H9 (cell line): Measurements from ENCODE around the gene EPO. TPM values are rescaled to one million over a fixed set of nuclear protein-coding genes. Genes with fewer than 3 reads are reported as not detected.

Experiments used
- DNase-seq: peaks from one replicate; pipeline ENCODE4 v3.0.0-alpha.2; 2017
- H2AFZ ChIP-seq: one replicate; pipeline ENCODE4 v1.6.1; 2013; ENCODE audit warnings: mild to moderate bottlenecking, low read length, control low read depth, moderate library complexity
- H2AK5ac ChIP-seq: 2 replicates; pipeline ENCODE4 v1.6.1; 2013; ENCODE audit warnings: low read length, control low read depth, mixed read lengths; ENCODE audit not compliant: insufficient read length
- H2BK120ac ChIP-seq: one replicate; pipeline ENCODE4 v1.6.1; 2013; ENCODE audit warnings: low read depth, mild to moderate bottlenecking, low read length, control low read depth, inconsistent platforms; ENCODE audit not compliant: poor library complexity, severe bottlenecking
- H2BK12ac ChIP-seq: 2 replicates; pipeline ENCODE4 v1.6.1; 2013; ENCODE audit warnings: low read length, control low read depth, mixed read lengths, low read depth; ENCODE audit not compliant: insufficient read length
- H2BK15ac ChIP-seq: 2 replicates; pipeline ENCODE4 v1.6.1; 2013; ENCODE audit warnings: low read depth, low read length, control low read depth
- H2BK20ac ChIP-seq: one replicate; pipeline ENCODE4 v1.6.1; 2013; ENCODE audit warnings: low read depth, mild to moderate bottlenecking, low read length, control low read depth, inconsistent platforms; ENCODE audit not compliant: poor library complexity, severe bottlenecking
- H2BK5ac ChIP-seq: 2 replicates; pipeline ENCODE4 v1.6.1; 2013; ENCODE audit warnings: low read length, control low read depth, mixed read lengths; ENCODE audit not compliant: insufficient read length
- H3K14ac ChIP-seq: 2 replicates; pipeline ENCODE4 v1.6.1; 2013; ENCODE audit warnings: low read length, control low read depth; ENCODE audit not compliant: insufficient read depth
- H3K18ac ChIP-seq: 2 replicates; pipeline ENCODE4 v1.6.1; 2013; ENCODE audit warnings: low read depth, mild to moderate bottlenecking, mixed read lengths, low read length, control low read depth; ENCODE audit not compliant: insufficient read length
- H3K23ac ChIP-seq: 2 replicates; pipeline ENCODE4 v1.6.1; 2013; ENCODE audit warnings: low read length, control low read depth, mixed read lengths, low read depth; ENCODE audit not compliant: insufficient read length
- H3K23me2 ChIP-seq: 2 replicates; pipeline ENCODE4 v1.6.1; 2013; ENCODE audit warnings: low read depth, mild to moderate bottlenecking, mixed read lengths, low read length, control low read depth; ENCODE audit not compliant: insufficient read length, poor library complexity, severe bottlenecking
- H3K27ac ChIP-seq: 2 replicates; pipeline ENCODE4 v1.5.1; 2013; ENCODE audit warnings: low read length, control low read depth, mixed read lengths, low read depth; ENCODE audit not compliant: insufficient read length
- H3K27me3 ChIP-seq: 2 replicates; pipeline ENCODE4 v1.6.1; 2013; ENCODE audit warnings: low read length, control low read depth, inconsistent platforms; ENCODE audit not compliant: insufficient read depth
- H3K4ac ChIP-seq: 2 replicates; pipeline ENCODE4 v1.6.1; 2013; ENCODE audit warnings: low read depth, mild to moderate bottlenecking, control low read depth, inconsistent platforms, low read length, moderate library complexity
- H3K4me1 ChIP-seq: 2 replicates; pipeline ENCODE4 v1.6.1; 2013; ENCODE audit warnings: low read length, control low read depth, inconsistent platforms; ENCODE audit not compliant: insufficient read depth
- H3K4me2 ChIP-seq: 2 replicates; pipeline ENCODE4 v1.6.1; 2013; ENCODE audit warnings: low read length, control low read depth, mixed read lengths; ENCODE audit not compliant: insufficient read length, insufficient read depth
- H3K56ac ChIP-seq: 2 replicates; pipeline ENCODE4 v1.6.1; 2013; ENCODE audit warnings: low read depth, mild to moderate bottlenecking, mixed read lengths, low read length, control low read depth; ENCODE audit not compliant: insufficient read length
- H3K79me1 ChIP-seq: 2 replicates; pipeline ENCODE4 v1.6.1; 2013; ENCODE audit warnings: low read depth, mild to moderate bottlenecking, moderate library complexity, low read length, control low read depth, inconsistent platforms; ENCODE audit not compliant: insufficient read depth, poor library complexity, severe bottlenecking
- H3K79me2 ChIP-seq: 2 replicates; pipeline ENCODE4 v1.6.1; 2013; ENCODE audit warnings: low read length, control low read depth, inconsistent platforms; ENCODE audit not compliant: insufficient read depth
- H3K9ac ChIP-seq: 2 replicates; pipeline ENCODE4 v1.6.1; 2013; ENCODE audit warnings: low read length, control low read depth, mixed read lengths; ENCODE audit not compliant: insufficient read length; ENCODE audit errors: extremely low read depth
- H3K9me3 ChIP-seq: one replicate; pipeline ENCODE4 v1.6.1; 2013; ENCODE audit warnings: low read depth, low read length, inconsistent platforms; ENCODE audit not compliant: control insufficient read depth
- H3T11ph ChIP-seq: one replicate; pipeline ENCODE4 v1.6.1; 2013; ENCODE audit warnings: mild to moderate bottlenecking, low read length, control low read depth, inconsistent platforms
- H4K20me1 ChIP-seq: one replicate; pipeline ENCODE4 v1.6.1; 2013; ENCODE audit not compliant: control insufficient read depth, insufficient read length, insufficient read depth
- H4K5ac ChIP-seq: 2 replicates; pipeline ENCODE4 v1.6.1; 2013; ENCODE audit warnings: low read depth, mild to moderate bottlenecking, mixed read lengths, low read length, control low read depth; ENCODE audit not compliant: insufficient read length
- H4K8ac ChIP-seq: replicated peaks from 2 replicates; pipeline ENCODE4 v1.6.1; 2013; ENCODE audit warnings: low read length, control low read depth, mixed read lengths, low read depth; ENCODE audit not compliant: insufficient read length
- H4K91ac ChIP-seq: 2 replicates; pipeline ENCODE4 v1.6.1; 2013; ENCODE audit warnings: low read depth, mild to moderate bottlenecking, moderate library complexity, mixed read lengths, low read length, control low read depth; ENCODE audit not compliant: insufficient read length
- H3K27ac Mint-ChIP-seq, 3 experiments: 2 replicates in 2 of 3; 3 replicates in 1 of 3; pipeline ENCODE4 v1.8.0; 2020 to 2021; ENCODE audit warnings: mixed read lengths in 3 of 3, mild to moderate bottlenecking in 1 of 3, moderate library complexity in 1 of 3
- H3K27me3 Mint-ChIP-seq: 2 replicates; pipeline ENCODE4 v1.8.0; 2021; ENCODE audit warnings: low read depth, mild to moderate bottlenecking, moderate library complexity, mixed read lengths
- H3K36me3 Mint-ChIP-seq, 3 experiments: 2 replicates in 2 of 3; 3 replicates in 1 of 3; pipeline ENCODE4 v1.8.0; 2020 to 2021; ENCODE audit warnings: low read depth in 3 of 3, mixed read lengths in 3 of 3; ENCODE audit not compliant: insufficient read depth in 1 of 3
- H3K4me1 Mint-ChIP-seq, 2 experiments: 2 replicates each; pipeline ENCODE4 v1.8.0; 2020; ENCODE audit warnings: mixed read lengths in 2 of 2
- H3K4me3 Mint-ChIP-seq, 2 experiments: 2 replicates in 1 of 2; 3 replicates in 1 of 2; pipeline ENCODE4 v1.8.0; 2020 to 2021; ENCODE audit warnings: mild to moderate bottlenecking in 2 of 2, mixed read lengths in 2 of 2, moderate library complexity in 1 of 2
- H3K9me3 Mint-ChIP-seq, 2 experiments: 2 replicates in 1 of 2; 3 replicates in 1 of 2; pipeline ENCODE4 v1.8.0; 2020; ENCODE audit warnings: mild to moderate bottlenecking in 2 of 2, mixed read lengths in 2 of 2, moderate library complexity in 1 of 2
- CTCF ChIP-seq: fragments of 200-600 bp; sonication (generic); conservative IDR thresholded peaks from 3 replicates; pipeline ENCODE4 v1.8.0; 2021; ENCODE audit warnings: antibody characterized with exemption, mild to moderate bottlenecking
- WGBS: extraction: QIAGEN DNeasy Blood & Tissue Kit; methylation state at CpG from one replicate; pipeline ENCODE4 v1.1.7; 2013; ENCODE audit warnings: missing lambda C conversion rate, low lambda C conversion rate, mixed read lengths; ENCODE audit not compliant: insufficient read length; ENCODE audit errors: extremely low coverage; 5-methylcytosine and 5-hydroxymethylcytosine counted together
- total RNA-seq: library from RNA; stranded (reverse); gene quantifications from 2 replicates; pipeline ENCODE4 v1.2.1, GENCODE V29; 2021

The EPO gene
- total RNA-seq, 1 experiment from 2014 or later = 0.44 TPM

- H3K9ac ChIP-seq = peak overlapping the region; percentile 82
- no peak overlapping the region for H4K91ac ChIP-seq
- no peak overlapping the region for H3K4ac ChIP-seq
- no peak overlapping the region for H2BK120ac ChIP-seq
- no peak overlapping the region for H2BK15ac ChIP-seq
- peaks cover 5% of the 10 kb centered on the region for H3K79me1 ChIP-seq
- no peak overlapping the region for H3T11ph ChIP-seq
- peak overlapping the region; percentile 97 for H3K4me3 Mint-ChIP-seq
- H4K20me1 ChIP-seq = no peaks in the 10 kb centered on the region
- no peak overlapping the region for H3K27ac ChIP-seq
- H3K14ac ChIP-seq = peak overlapping the region; percentile 59
- no peak overlapping the region for H3K23ac ChIP-seq
- H3K27ac Mint-ChIP-seq = peak overlapping the region; percentile 92 to 98 (median 96)
- peak overlapping the region; percentile 80 for H3K4me2 ChIP-seq
- H3K9me3 ChIP-seq = no peaks in the 10 kb centered on the region
- no peak overlapping the region for H2BK5ac ChIP-seq
- no peak overlapping the region for H4K5ac ChIP-seq
- H3K27me3 Mint-ChIP-seq = peaks cover 2% of the 10 kb centered on the region; the same call in 1 of the 2 replicates
- peaks cover 15 to 24% (median 22%) of the 10 kb centered on the region in 3 experiments for H3K36me3 Mint-ChIP-seq
- H2AK5ac ChIP-seq = no peak overlapping the region
- no CpG with 5 or more reads among the region's 81 CpGs for WGBS
- no peak overlapping the region for H2AFZ ChIP-seq
- no peaks in the 10 kb centered on the region for H3K9me3 Mint-ChIP-seq
- no peaks in the 10 kb centered on the region for H3K27me3 ChIP-seq
- peaks cover 30% of the 10 kb centered on the region; the same call in 1 of the 2 replicates for H3K79me2 ChIP-seq
- DNase-seq = peak; percentile 30
- peaks cover 32 to 43% of the 10 kb centered on the region in 2 experiments for H3K4me1 Mint-ChIP-seq
- no peak overlapping the region for H4K8ac ChIP-seq
- H2BK12ac ChIP-seq = no peak overlapping the region
- H3K23me2 ChIP-seq = peaks cover 12% of the 10 kb centered on the region
- 0 out of 2 replicates have a peak, but pooled peaks cover 5% of the 10 kb centered on the region for H3K4me1 ChIP-seq
- no peak overlapping the region for H2BK20ac ChIP-seq
- no peak for TF ChIP-seq CTCF
- no peak overlapping the region for H3K56ac ChIP-seq
- H3K18ac ChIP-seq = no peak overlapping the region
These were observed 26.8 kb upstream of the EPO start for GRCh38 chr7:100693312-100694097.
